ENCODE results near the gene MVB12B. TPM values are rescaled to one million over a fixed set of nuclear protein-coding genes. Genes with fewer than 3 reads are reported as not detected.

MVB12B gene
- total RNA-seq, 4 donors from 2014 or later = 6.1 to 18.0 (median 13.2) TPM

- DNase-seq (no peak), ATAC-seq (no peak)
- in situ Hi-C loops (cut with MboI; ENCODE audit: low sequenced_read_pairs in 4 of 4) (no loop called here), intact Hi-C loops (cut with DNase I; ENCODE audit: low total_unique reads) (no loop called here)
- TF ChIP-seq CTCF (IDR thresholded peaks at IDR 0.05 in 4 of 5, conservative IDR thresholded peaks at IDR 0.05 in 1 of 5) (no peak), POLR2A (IDR thresholded peaks at IDR 0.05) (no peak)
- H3K4me1 ChIP-seq = peaks cover 6 to 15% of the 10 kb centered on the region in 2 donors
- H3K27me3 ChIP-seq = no peaks in the 10 kb centered on the region
- no peak overlapping the region for H3K27ac ChIP-seq
- no peaks in the 10 kb centered on the region for H3K9me3 ChIP-seq
- H3K4me3 ChIP-seq = no peak overlapping the region
- H3K36me3 ChIP-seq = no peaks in the 10 kb centered on the region
Observed at GRCh38 chr9:126368020-126368419, 41.4 kb downstream of the MVB12B start.

- in situ Hi-C loops (cut with MboI; ENCODE audit: low sequenced_read_pairs in 4 of 4) (no loop called here), intact Hi-C loops (cut with DNase I; ENCODE audit: low total_unique reads) (no loop called here)
Observed at GRCh38 chr9:126371007-126371870, 44.6 kb downstream of the MVB12B start.

GRCh38 chr9:126372716-126373115 is 46.1 kb downstream of the MVB12B start:
- H3K36me3 ChIP-seq = no peaks in the 10 kb centered on the region
- H3K4me3 ChIP-seq = no peak overlapping the region
- no peak overlapping the region for H3K27ac ChIP-seq
- H3K27me3 ChIP-seq = no peaks in the 10 kb centered on the region
- intact Hi-C loops (cut with DNase I; ENCODE audit: low total_unique reads) = no loop called here
- H3K9me3 ChIP-seq = no peaks in the 10 kb centered on the region
- ATAC-seq (no peak), DNase-seq (no peak)
- in situ Hi-C loops (cut with MboI; ENCODE audit: low sequenced_read_pairs in 4 of 4) = no loop called here
- TF ChIP-seq POLR2A (IDR thresholded peaks at IDR 0.05) (no peak), CTCF (IDR thresholded peaks at IDR 0.05 in 4 of 5, conservative IDR thresholded peaks at IDR 0.05 in 1 of 5) (no peak)
- peaks cover 36 to 43% of the 10 kb centered on the region in 2 donors for H3K4me1 ChIP-seq

More at GRCh38 chr9:126371007-126371870, 44.6 kb downstream of the MVB12B start:
- Histone ChIP-seq H3K27me3 (no peaks in the 10 kb centered on the region), H3K4me3 (no peak overlapping the region), H3K9me3 (no peaks in the 10 kb centered on the region), H3K4me1 (peaks cover 28 to 41% of the 10 kb centered on the region in 2 donors), H3K36me3 (no peaks in the 10 kb centered on the region), H3K27ac (no peak overlapping the region)
- DNase-seq (no peak), ATAC-seq (no peak)
- TF ChIP-seq POLR2A (IDR thresholded peaks at IDR 0.05) = no peak
- TF ChIP-seq CTCF (IDR thresholded peaks at IDR 0.05 in 4 of 5, conservative IDR thresholded peaks at IDR 0.05 in 1 of 5) = no peak

- DNase-seq = no peak
- Histone ChIP-seq H3K4me3 (no peak overlapping the region), H3K27ac (no peak overlapping the region), H3K36me3 (no peaks in the 10 kb centered on the region), H3K4me1 (peaks cover 41 to 43% of the 10 kb centered on the region in 2 donors), H3K27me3 (no peaks in the 10 kb centered on the region), H3K9me3 (no peaks in the 10 kb centered on the region)
- no peak for TF ChIP-seq POLR2A (IDR thresholded peaks at IDR 0.05)
- no peak for TF ChIP-seq CTCF (IDR thresholded peaks at IDR 0.05 in 4 of 5, conservative IDR thresholded peaks at IDR 0.05 in 1 of 5)
- in situ Hi-C loops (cut with MboI; ENCODE audit: low sequenced_read_pairs in 4 of 4) (no loop called here), intact Hi-C loops (cut with DNase I; ENCODE audit: low total_unique reads) (no loop called here)
- no peak for ATAC-seq
Observed at GRCh38 chr9:126373241-126373640, 46.6 kb downstream of the MVB12B start.
